GM18870 (cell line): Measurements from ENCODE around the gene LITAF.

Experiments
- ATAC-seq: cut with Tn5 transposase; IDR thresholded peaks from one replicate; pipeline ENCODE4 v1.9.1; 2021; ENCODE audit warnings: moderate library complexity; ENCODE audit not compliant: unreplicated experiment

LITAF gene

GRCh38 chr16:11586856-11587642, at the start of gene LITAF:
Gene LITAF, minus strand, starts transcription at chr16:11586919. Its CDS starts 30,189 bp downstream, at chr16:11556730.
- no peak for ATAC-seq

GRCh38 chr16:11636172-11636721, 49.5 kb upstream of the LITAF start:
- ATAC-seq, result no peak

DNA sequence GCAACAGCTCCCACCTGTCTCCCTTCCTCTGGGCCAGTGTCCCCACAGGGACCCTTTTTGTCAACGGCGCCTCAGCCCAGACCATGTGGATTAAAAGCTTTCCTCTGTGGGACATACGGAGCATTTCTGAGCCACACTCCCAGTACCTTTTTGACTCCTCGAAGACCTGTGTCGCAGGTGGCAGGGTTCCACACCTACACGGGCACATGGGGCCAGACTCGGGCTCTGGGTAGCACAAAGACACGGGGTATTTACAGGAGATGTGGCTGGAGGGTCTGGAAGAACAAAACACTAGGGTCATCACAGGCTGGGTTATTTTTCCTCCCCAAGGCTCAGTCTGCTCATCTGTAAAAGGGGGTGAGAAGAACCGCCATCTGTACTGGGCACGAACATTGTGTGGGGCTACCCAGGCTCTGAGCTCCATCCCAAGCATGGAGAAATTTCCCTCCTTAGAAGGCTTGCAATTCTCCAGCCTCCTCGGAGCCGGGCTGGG, 49.0 kb upstream of the LITAF start:
- no peak for ATAC-seq

GRCh38 chr16:11635113-11635652, 48.5 kb upstream of the LITAF start:
- no peak for ATAC-seq

GRCh38 chr16:11634312-11634711, 47.6 kb upstream of the LITAF start:
- ATAC-seq, result no peak

GRCh38 chr16:11633113-11633512, 46.4 kb upstream of the LITAF start:
- no peak for ATAC-seq

- ATAC-seq, result no peak
Measured at GRCh38 chr16:11632455-11632939, 45.8 kb upstream of the LITAF start.

- ATAC-seq, result no peak
Measured at GRCh38 chr16:11631214-11631613, 44.5 kb upstream of the LITAF start.

DNA sequence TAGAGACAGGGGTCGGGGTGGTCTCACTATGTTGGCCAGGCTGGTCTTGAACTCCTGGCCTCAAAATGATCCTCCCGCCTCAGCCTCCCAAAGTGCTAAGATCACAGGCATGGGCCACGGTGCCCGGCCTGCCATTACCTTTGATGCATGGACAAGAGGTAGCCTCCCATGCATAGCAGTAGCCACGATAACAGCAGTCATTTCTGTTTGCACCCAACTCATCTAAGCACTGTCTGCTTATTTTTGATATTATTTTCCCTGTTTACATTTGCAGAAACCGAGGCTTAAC, 44.0 kb upstream of the LITAF start:
- ATAC-seq, result no peak

DNA sequence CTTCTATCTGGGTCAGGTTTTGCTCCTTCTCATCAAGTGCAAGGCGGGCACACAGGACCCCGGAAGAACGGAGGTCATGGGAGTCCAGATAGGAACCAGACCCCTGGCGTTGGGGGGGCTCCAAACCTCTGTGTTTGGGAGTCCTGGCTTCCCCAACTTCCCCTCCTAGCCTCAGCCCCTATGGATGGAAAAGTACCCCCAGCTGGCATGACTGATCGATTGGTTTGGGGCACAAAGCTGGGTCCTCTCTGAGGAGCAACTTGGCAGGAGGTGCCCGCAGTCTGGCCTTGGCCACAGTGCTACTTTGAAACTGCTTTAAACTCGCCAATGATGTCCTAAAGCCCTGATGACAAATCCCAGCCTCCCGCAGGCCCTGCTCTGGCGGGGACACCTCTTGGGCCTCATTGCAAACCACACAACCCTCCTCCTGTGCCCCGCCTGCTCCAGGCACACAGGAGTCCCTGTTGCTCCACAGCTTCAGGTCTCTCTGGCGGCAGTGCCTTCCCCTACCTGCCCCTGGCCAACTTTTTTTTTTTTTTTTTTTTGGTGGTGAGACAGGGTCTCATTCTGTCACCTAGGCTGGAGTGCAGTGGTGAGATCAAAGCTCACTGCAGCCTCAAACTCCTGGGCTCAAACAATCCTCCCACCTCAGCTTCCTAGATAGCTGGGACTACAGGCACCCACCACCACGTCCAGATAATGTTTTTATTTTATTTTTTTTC, 43.5 kb upstream of the LITAF start:
- ATAC-seq, result no peak

- no peak for ATAC-seq
Measured at GRCh38 chr16:11629071-11630030, 42.6 kb upstream of the LITAF start.

DNA sequence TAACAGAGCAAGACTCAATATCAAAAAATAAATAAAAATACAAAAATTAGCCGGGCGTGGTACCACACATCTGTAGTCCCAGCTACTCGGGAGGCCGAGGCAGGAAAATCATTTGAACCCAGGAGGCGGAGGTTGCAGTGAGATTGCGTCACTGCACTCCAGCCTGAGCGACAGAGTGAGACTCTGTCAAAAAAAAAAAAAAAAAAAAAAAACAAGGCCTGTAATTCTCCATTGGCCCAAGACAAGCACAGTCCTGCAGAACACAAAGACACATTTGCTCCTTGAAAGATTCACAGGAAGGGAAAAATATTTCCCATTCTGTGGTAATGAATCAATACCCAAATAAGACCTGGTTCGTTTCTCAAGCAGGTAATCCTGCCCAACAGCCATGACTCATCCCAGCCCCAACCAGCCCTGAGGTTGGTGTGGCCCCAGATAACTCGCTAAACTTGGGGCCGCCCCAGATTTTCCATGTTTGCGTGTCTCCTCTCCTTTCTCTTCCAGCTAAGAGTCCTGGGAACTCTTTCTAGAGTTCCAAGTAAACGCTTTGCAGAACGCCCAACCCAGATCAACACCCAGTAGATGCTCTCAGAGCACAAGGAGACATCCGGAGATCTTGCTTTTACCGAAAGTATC, 41.2 kb upstream of the LITAF start:
- no peak for ATAC-seq

DNA sequence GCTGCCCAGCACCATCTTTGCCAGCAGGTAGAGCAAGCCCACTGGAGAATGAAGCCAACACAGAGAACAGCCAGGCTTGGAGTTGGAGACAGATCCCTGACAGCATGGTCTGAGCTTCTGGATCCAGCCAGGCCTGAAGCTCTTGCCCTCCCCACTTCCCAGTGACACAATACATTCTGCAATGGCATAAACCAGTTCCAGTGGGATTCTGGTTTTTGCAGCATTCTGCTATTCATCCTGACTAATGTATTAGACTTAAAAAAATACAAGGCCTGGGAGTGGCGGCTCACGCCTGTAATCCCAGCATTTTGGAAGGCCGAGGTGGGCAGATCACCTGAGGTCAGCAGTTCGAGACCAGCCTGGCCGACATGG, 40.6 kb upstream of the LITAF start:
- ATAC-seq, result no peak

DNA sequence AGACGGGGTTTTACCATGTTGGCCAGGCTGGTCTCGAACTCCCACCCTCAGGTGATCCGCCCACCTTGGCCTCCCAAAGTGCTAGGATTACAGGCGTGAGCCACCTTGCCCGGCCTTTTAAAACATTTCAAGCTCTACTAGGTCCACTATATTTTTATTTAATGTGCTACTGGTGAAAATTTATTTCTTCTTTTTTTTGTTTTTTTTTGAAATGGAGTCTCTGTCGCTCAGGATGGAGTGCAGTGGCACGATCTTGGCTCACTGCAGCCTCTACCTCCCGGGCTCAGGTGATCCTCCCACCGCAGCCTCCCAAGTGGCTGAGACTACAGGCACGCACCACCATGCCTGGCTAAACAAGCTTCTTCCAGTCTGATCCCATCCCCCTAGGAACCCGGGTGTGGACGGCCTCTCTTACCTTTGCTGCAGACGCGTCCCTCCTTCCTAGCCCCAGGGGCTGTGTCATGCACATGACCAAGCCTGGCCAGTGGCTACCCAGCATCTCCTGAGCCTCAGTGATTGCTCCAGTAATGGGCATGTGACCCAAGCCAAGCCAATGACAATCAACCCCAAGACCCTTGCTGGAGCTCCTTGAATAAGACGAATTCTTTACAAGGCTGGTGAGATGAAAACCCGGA, 40.1 kb upstream of the LITAF start:
- ATAC-seq, result no peak

GRCh38 chr16:11625769-11626168, 39.0 kb upstream of the LITAF start:
- ATAC-seq, result no peak

- no peak for ATAC-seq
Measured at GRCh38 chr16:11624636-11625607, 38.2 kb upstream of the LITAF start.

- no peak for ATAC-seq
Measured at GRCh38 chr16:11624205-11624604, 37.5 kb upstream of the LITAF start.

DNA sequence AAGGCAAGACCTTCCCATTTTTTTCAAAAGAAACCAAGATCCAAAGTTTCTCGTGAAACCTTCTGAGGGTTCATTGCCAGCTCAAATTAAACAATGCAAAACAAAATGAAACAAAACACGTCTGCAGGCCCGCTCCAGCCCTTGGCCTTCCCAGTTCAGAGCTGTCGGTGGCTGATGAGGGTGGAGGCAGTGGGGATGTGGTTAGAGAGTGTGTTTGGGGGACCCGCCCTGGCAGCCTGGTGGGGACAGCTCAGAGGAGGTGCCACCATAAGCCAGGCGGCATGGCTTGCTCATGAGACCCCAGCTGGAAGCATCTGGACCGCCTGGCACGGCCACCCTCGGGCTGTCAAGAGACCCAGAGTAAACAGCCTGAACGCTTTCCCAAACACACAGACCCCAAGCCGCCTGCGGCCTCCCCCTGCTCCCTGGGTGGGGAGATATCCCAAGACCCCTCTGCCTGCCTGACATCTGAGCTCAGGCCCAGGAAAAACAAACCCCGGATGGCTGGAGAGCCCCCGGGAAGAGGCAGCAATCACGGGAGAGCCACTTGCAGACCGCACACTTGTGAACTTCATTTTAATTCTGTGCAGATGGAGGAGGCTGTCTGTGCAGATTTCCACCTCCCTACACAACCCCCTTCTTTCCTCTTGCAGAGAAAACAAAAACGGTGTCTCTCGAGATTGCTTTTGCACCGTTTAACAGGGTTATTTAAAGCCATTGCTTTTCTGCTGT, 35.4 kb upstream of the LITAF start:
- no peak for ATAC-seq
